K562 (cell line): ENCODE data around the gene ATP23.

Source experiments
- ARID4B ChIP-seq: sonication (generic); formaldehyde crosslinking; IDR thresholded peaks from 2 replicates; pipeline ENCODE4 v1.8.0; 2022; ENCODE audit warnings: mild to moderate bottlenecking, missing genetic modification reagents
- BDP1 ChIP-seq: IDR thresholded peaks from 3 replicates; pipeline ENCODE4 v1.6.1; 2011; ENCODE audit not compliant: insufficient read length, insufficient read depth
- CTCF ChIP-seq, 3 experiments: IDR thresholded peaks in 2 of 3; conservative IDR thresholded peaks in 1 of 3; 2 replicates each; pipeline ENCODE4 v1.5.1; 2011 to 2012; ENCODE audit warnings: low read length in 3 of 3, mild to moderate bottlenecking in 3 of 3, control low read depth in 2 of 3, improper control_type of control experiment in 1 of 3, inconsistent platforms in 1 of 3, low read depth in 1 of 3, mixed read lengths in 1 of 3, moderate library complexity in 1 of 3; ENCODE audit not compliant: insufficient read depth in 2 of 3
- JUN ChIP-seq, 2 experiments: sonication (generic) in 1 of 2; formaldehyde crosslinking in 1 of 2; IDR thresholded peaks; 2 replicates each; pipeline versions ENCODE4 v1.6.1 to v1.8.0; 2012 to 2022; ENCODE audit warnings: borderline replicate concordance in 2 of 2, mild to moderate bottlenecking in 2 of 2, improper control_type of control experiment in 1 of 2, low read depth in 1 of 2, low read length in 1 of 2, missing genetic modification reagents in 1 of 2
- KLF16 ChIP-seq: IDR thresholded peaks from 2 replicates; pipeline ENCODE4 v1.6.1; 2016; ENCODE audit warnings: antibody characterized with exemption
- NFYB ChIP-seq: IDR thresholded peaks from 2 replicates; pipeline ENCODE4 v1.6.1; 2011; ENCODE audit warnings: mild to moderate bottlenecking, moderate library complexity; ENCODE audit not compliant: insufficient read length; ENCODE audit errors: extremely low read depth
- NR2C2 ChIP-seq, 2 experiments: fragments of 200-800 bp in 1 of 2; sonication (Bioruptor generic) in 1 of 2; sonication (generic) in 1 of 2; formaldehyde crosslinking in 1 of 2; IDR thresholded peaks; 2 replicates each; pipeline versions ENCODE4 v1.6.1 to v1.8.0; 2016 to 2022; ENCODE audit warnings: mild to moderate bottlenecking in 1 of 2, missing compliant biosample characterization in 1 of 2, missing genetic modification characterization in 1 of 2, missing genetic modification reagents in 1 of 2
- RAD51 ChIP-seq: fragments of 450-650 bp; IDR thresholded peaks from 2 replicates; pipeline ENCODE4 v1.7.1; 2016; ENCODE audit warnings: low read depth, mild to moderate bottlenecking, borderline replicate concordance
- SAFB ChIP-seq: fragments of 200-400 bp; formaldehyde crosslinking; IDR thresholded peaks from 2 replicates; pipeline ENCODE4 v1.6.1; 2017; ENCODE audit warnings: low read depth, low read length, borderline replicate concordance
- TAF1 ChIP-seq: IDR thresholded peaks from 2 replicates; pipeline ENCODE4 v1.6.1; 2011; ENCODE audit warnings: mild to moderate bottlenecking, low read length, moderate library complexity; ENCODE audit not compliant: insufficient read depth, control insufficient read depth, severe bottlenecking; ENCODE audit errors: extremely low read depth
- TCF7L2 ChIP-seq: fragments of 150-350 bp; IDR thresholded peaks from 2 replicates; pipeline ENCODE4 v1.6.1; 2016; ENCODE audit warnings: low read depth, mild to moderate bottlenecking, low read length, moderate library complexity
- ZHX1 ChIP-seq: fragments of 150-350 bp; conservative IDR thresholded peaks from 2 replicates; pipeline ENCODE4 v1.6.1; 2014; ENCODE audit warnings: low read length
- ZNF274 ChIP-seq: IDR thresholded peaks from 2 replicates; pipeline ENCODE4 v1.6.1; 2011; ENCODE audit warnings: low read depth, mild to moderate bottlenecking, low read length, moderate library complexity, borderline replicate concordance

GRCh38 chr12:57904848-57905811, 36.2 kb upstream of the ATP23 start:
- TF ChIP-seq CTCF (IDR thresholded peaks at IDR 0.05 in 2 of 3, conservative IDR thresholded peaks at IDR 0.05 in 1 of 3; ENCODE audit: insufficient read depth in 2 of 3, low read depth in 1 of 3, low read length in 3 of 3) (peak; percentile 100), RAD51 (peak; percentile 76), TAF1 (no peak), ZNF274 (no peak), BDP1 (no peak), JUN (IDR thresholded peaks at IDR 0.05; ENCODE audit: borderline replicate concordance, low read depth, low read length) (no peak), JUN (CRISPR knock-in tag; IDR thresholded peaks at IDR 0.05; ENCODE audit: borderline replicate concordance) (no peak), ARID4B (CRISPR knock-in tag) (peak; percentile 57; the same call in 1 of the 2 replicates), ZHX1 (peak; percentile 71; the same call in 1 of the 2 replicates), TCF7L2 (no peak), SAFB (no peak), NFYB (no peak), NR2C2 (CRISPR knock-in tag; IDR thresholded peaks at IDR 0.05) (no peak), NR2C2 (tag; IDR thresholded peaks at IDR 0.05) (no peak), KLF16 (peak; percentile 85)
